B cell (primary cell): ENCODE results near the gene PAX2. TPM values are rescaled to one million over a fixed set of nuclear protein-coding genes. Genes with fewer than 3 reads are reported as not detected.

Experiments used
- ATAC-seq: fragments of 200-7000 bp; cut with Tn5 transposase; one replicate; pipeline ENCODE4 v1.10.0; 2021; ENCODE audit warnings: low read depth, mild to moderate bottlenecking, moderate number of reproducible peaks, moderate library complexity
- CTCF ChIA-PET: fragments of 350-600 bp; sonication (Branson Sonifier 250); formaldehyde crosslinking; loops from one replicate; lab custom pipeline; 2021; ENCODE audit warnings: antibody characterized with exemption, inconsistent platforms; lab: Charles Lee
- POLR2A ChIA-PET: fragments of 350-600 bp; sonication (Branson Sonifier 250); formaldehyde crosslinking; loops from one replicate; lab custom pipeline; 2021; ENCODE audit warnings: antibody characterized with exemption; lab: Charles Lee
- DNase-seq: peaks from one replicate; pipeline ENCODE4 v3.0.0; 2013
- H2AFZ ChIP-seq: 2 replicates; pipeline ENCODE4 v1.6.1; 2012; ENCODE audit warnings: mild to moderate bottlenecking, low read depth, low read length; ENCODE audit not compliant: insufficient read depth, poor library complexity, severe bottlenecking
- H3K27ac ChIP-seq, 2 donors: 1 replicate in 1 of 2; 2 replicates in 1 of 2; pipeline ENCODE4 v1.5.1; 2012 to 2013; ENCODE audit warnings: low read length in 2 of 2, mild to moderate bottlenecking in 2 of 2, moderate library complexity in 1 of 2
- H3K27me3 ChIP-seq, 4 experiments: fragments of 200-600 bp in 1 of 4; sonication (generic) in 1 of 4; replicated peaks in 1 of 4; 1 replicate in 2 of 4; 2 replicates in 2 of 4; pipeline versions ENCODE4 v1.6.1 to v1.7.0; 2013 to 2016; ENCODE audit warnings: low read length in 3 of 4, mild to moderate bottlenecking in 2 of 4, mixed read lengths in 1 of 4, moderate library complexity in 1 of 4; ENCODE audit not compliant: insufficient read depth in 4 of 4, control insufficient read depth in 3 of 4; ENCODE audit errors: control extremely low read depth in 1 of 4
- H3K36me3 ChIP-seq, 2 experiments: replicated peaks in 1 of 2; 1 replicate in 1 of 2; 2 replicates in 1 of 2; pipeline versions ENCODE4 v1.6.1 to v1.7.1; 2013; ENCODE audit warnings: low read length in 1 of 2; ENCODE audit not compliant: insufficient read depth in 2 of 2, control insufficient read depth in 1 of 2; ENCODE audit errors: control extremely low read depth in 1 of 2, extremely low read depth in 1 of 2
- H3K4me1 ChIP-seq, 2 donors: fragments of 200-600 bp in 1 of 2; sonication (generic) in 1 of 2; 1 replicate in 1 of 2; 2 replicates in 1 of 2; pipeline versions ENCODE4 v1.5.1 to v1.6.1; 2013 to 2017; ENCODE audit warnings: low read length in 2 of 2; ENCODE audit not compliant: control insufficient read depth in 2 of 2, insufficient read depth in 2 of 2
- H3K4me2 ChIP-seq: replicated peaks from 2 replicates; pipeline ENCODE3; 2012; ENCODE audit warnings: mild to moderate bottlenecking, low read depth, low read length; ENCODE audit not compliant: poor library complexity, severe bottlenecking
- H3K4me3 ChIP-seq, 5 experiments: fragments of 200-600 bp in 1 of 5; sonication (generic) in 1 of 5; 1 replicate in 3 of 5; 2 replicates in 2 of 5; pipeline versions ENCODE4 v1.5.1 to v1.7.0; 2011 to 2016; ENCODE audit warnings: low read length in 4 of 5, mild to moderate bottlenecking in 4 of 5, low read depth in 2 of 5, control low read depth in 1 of 5, moderate library complexity in 1 of 5; ENCODE audit not compliant: insufficient read depth in 1 of 5; ENCODE audit errors: control extremely low read depth in 1 of 5, extremely low read depth in 1 of 5
- H3K79me2 ChIP-seq: fragments of 200-600 bp; sonication (generic); one replicate; pipeline ENCODE4 v1.6.0; 2016; ENCODE audit warnings: low read length; ENCODE audit not compliant: control insufficient read depth, insufficient read depth
- H3K9ac ChIP-seq: fragments of 200-600 bp; sonication (generic); 2 replicates; pipeline ENCODE4 v1.6.1; 2017; ENCODE audit warnings: mild to moderate bottlenecking, low read length, moderate library complexity
- H3K9me3 ChIP-seq, 3 donors: one replicate each; pipeline versions ENCODE4 v1.6.1 to v1.7.1; 2013; ENCODE audit warnings: low read length in 2 of 3; ENCODE audit not compliant: control insufficient read depth in 2 of 3, insufficient read depth in 1 of 3; ENCODE audit errors: control extremely low read depth in 1 of 3
- H4K20me1 ChIP-seq: 2 replicates; pipeline ENCODE4 v1.6.0; 2012; ENCODE audit warnings: mild to moderate bottlenecking, low read length; ENCODE audit not compliant: insufficient read depth, control insufficient read depth, poor library complexity, severe bottlenecking
- H3K27ac Mint-ChIP-seq: one replicate; pipeline ENCODE4 v1.8.0; 2021; ENCODE audit warnings: mixed read lengths
- H3K27me3 Mint-ChIP-seq: one replicate; pipeline ENCODE4 v1.8.0; 2021; ENCODE audit warnings: mixed read lengths
- H3K4me1 Mint-ChIP-seq: one replicate; pipeline ENCODE4 v1.8.0; 2021; ENCODE audit warnings: mixed read lengths
- H3K4me3 Mint-ChIP-seq: one replicate; pipeline ENCODE4 v1.8.0; 2021; ENCODE audit warnings: mixed read lengths
- H3K9me3 Mint-ChIP-seq: one replicate; pipeline ENCODE4 v1.8.0; 2022; ENCODE audit warnings: mixed read lengths; ENCODE audit not compliant: insufficient read depth
- CTCF ChIP-seq: fragments of 200-600 bp; IDR thresholded peaks from one replicate; pipeline ENCODE4 v1.8.0; 2022; ENCODE audit warnings: antibody characterized with exemption, mild to moderate bottlenecking
- EZH2 ChIP-seq: IDR thresholded peaks from 2 replicates; pipeline ENCODE4 v1.6.1; 2012; ENCODE audit warnings: borderline replicate concordance, low read depth, mild to moderate bottlenecking, moderate library complexity, low read length; ENCODE audit not compliant: insufficient read depth, poor library complexity, severe bottlenecking
- WGBS: methylation state at CpG from one replicate; pipeline ENCODE4 v1.1.5; 2013; ENCODE audit warnings: missing lambda C conversion rate; ENCODE audit not compliant: insufficient coverage; 5-methylcytosine and 5-hydroxymethylcytosine counted together
- intact Hi-C: fragments of 100-400 bp; cut with micrococcal nuclease; formaldehyde crosslinking; loops from one replicate; pipeline ENCODE4 v1.10.0; 2022
- polyA plus RNA-seq: library from polyadenylated mRNA; depleted of rRNA; stranded (reverse); fragments of >200 nt; gene quantifications from 2 replicates; pipeline ENCODE4 v1.2.3, GENCODE V29; 2012
- total RNA-seq, 2 donors: library from RNA; stranded (reverse); fragments of 120-200 nt in 1 of 2; gene quantifications; 1 replicate in 1 of 2; 2 replicates in 1 of 2; pipeline versions ENCODE4 v1.2.3 to v1.2.4, GENCODE V29; 2013 to 2022

Gene PAX2
- total and polyA plus RNA-seq, 2 donors (not counting 1 experiment from before 2014, with no cell fraction given): 0.12 TPM; not detected in 1

GRCh38 chr10:100867261-100867963, 122.0 kb downstream of the PAX2 start:
- no peak overlapping the region for H3K27ac Mint-ChIP-seq
- H3K36me3 ChIP-seq: no peaks in the 10 kb centered on the region

More at GRCh38 chr10:100867261-100867963, 122.0 kb downstream of the PAX2 start:
- no peak overlapping the region for H3K9ac ChIP-seq
- no peak for ATAC-seq
- CTCF ChIA-PET: no interaction called here
- no peaks in the 10 kb centered on the region for H3K4me1 ChIP-seq
- intact Hi-C loops: no loop called here
- Mint-ChIP-seq H3K4me3 (no peak overlapping the region), H3K4me1 (peaks cover 2% of the 10 kb centered on the region), H3K27me3 (peaks cover 43% of the 10 kb centered on the region), H3K9me3 (no peaks in the 10 kb centered on the region)
- H3K9me3 ChIP-seq: no peaks in the 10 kb centered on the region
- no peak overlapping the region for H3K4me2 ChIP-seq
- H3K27ac ChIP-seq: no peak overlapping the region
- WGBS: 87% methylated on average over 3 of the region's 8 CpGs
- POLR2A ChIA-PET: no interaction called here
- no peak overlapping the region for H2AFZ ChIP-seq
- H3K4me3 ChIP-seq: no peak overlapping the region
- H4K20me1 ChIP-seq: no peaks in the 10 kb centered on the region
- no peak for DNase-seq
- peaks cover 0 to 29% (median 5%) of the 10 kb centered on the region in 4 experiments for H3K27me3 ChIP-seq
- H3K79me2 ChIP-seq: no peaks in the 10 kb centered on the region
- TF ChIP-seq EZH2 (no peak), CTCF (no peak)
